Activated T-cell treated with anti-CD3 and anti-CD28 coated beads, Interleukin-2, amount 50 U/mL, for 4 hours (primary cell): Measurements from ENCODE around the gene SF3B3. TPM values are rescaled to one million over a fixed set of nuclear protein-coding genes. Genes with fewer than 3 reads are reported as not detected.
"Not testable (repeated sequence)": the region's sequence is repeated elsewhere in the genome, so short reads cannot be mapped to it uniquely, and the experiment has no call there.

Experiments
- ATAC-seq, 2 donors: fragments of 200-7000 bp; cut with Tn5 transposase; one replicate each; pipeline ENCODE4 v1.10.0; 2021
- DNase-seq: peaks from one replicate; pipeline ENCODE4 v3.0.0-alpha.2; 2020
- H3K27me3 Mint-ChIP-seq: one replicate; pipeline ENCODE4 v1.8.0; 2021; ENCODE audit warnings: low read depth, mixed read lengths
- H3K36me3 Mint-ChIP-seq: one replicate; pipeline ENCODE4 v1.8.0; 2022; ENCODE audit warnings: mixed read lengths; ENCODE audit not compliant: insufficient read depth
- H3K4me1 Mint-ChIP-seq: one replicate; pipeline ENCODE4 v1.8.0; 2021; ENCODE audit warnings: low read depth, mixed read lengths
- H3K4me3 Mint-ChIP-seq: one replicate; pipeline ENCODE4 v1.8.0; 2021; ENCODE audit warnings: mild to moderate bottlenecking, moderate library complexity, mixed read lengths
- H3K9me3 Mint-ChIP-seq: one replicate; pipeline ENCODE4 v1.8.0; 2021; ENCODE audit warnings: mixed read lengths
- total RNA-seq, 3 donors: library from RNA; stranded (reverse); gene quantifications; one replicate each; pipeline ENCODE4 v1.2.1, GENCODE V29; 2021

The SF3B3 gene
- total RNA-seq, 3 donors from 2014 or later, result 647 to 745 (median 710) TPM

- Mint-ChIP-seq H3K27me3 (no peaks in the 10 kb centered on the region), H3K36me3 (peaks cover 3% of the 10 kb centered on the region), H3K4me3 (no peak overlapping the region), H3K4me1 (peaks cover 6% of the 10 kb centered on the region), H3K9me3 (no peaks in the 10 kb centered on the region)
- DNase-seq (no peak), ATAC-seq (peak in 1 of 2 donors; percentile 20)
These were observed 56.3 kb downstream of the SF3B3 start for GRCh38 chr16:70579648-70580630.

- Mint-ChIP-seq H3K4me1 (no peaks in the 10 kb centered on the region), H3K9me3 (no peaks in the 10 kb centered on the region), H3K27me3 (no peaks in the 10 kb centered on the region), H3K36me3 (no peaks in the 10 kb centered on the region), H3K4me3 (no peak overlapping the region)
- ATAC-seq (no peak), DNase-seq (no peak)
These were observed 58.8 kb downstream of the SF3B3 start for GRCh38 chr16:70582280-70582978.

GRCh38 chr16:70586731-70587130 lies 63.1 kb downstream of the SF3B3 start:
- Mint-ChIP-seq H3K9me3 (no peaks in the 10 kb centered on the region), H3K27me3 (no peaks in the 10 kb centered on the region), H3K4me1 (no peaks in the 10 kb centered on the region), H3K4me3 (no peak overlapping the region), H3K36me3 (no peaks in the 10 kb centered on the region)
- DNase-seq (no peak), ATAC-seq (no peak)

- Mint-ChIP-seq H3K4me1 (no peaks in the 10 kb centered on the region), H3K9me3 (no peaks in the 10 kb centered on the region), H3K27me3 (no peaks in the 10 kb centered on the region), H3K36me3 (no peaks in the 10 kb centered on the region), H3K4me3 (no peak overlapping the region)
- ATAC-seq (no peak), DNase-seq (no peak)
These were observed 64.9 kb downstream of the SF3B3 start for GRCh38 chr16:70588565-70588964.

DNA sequence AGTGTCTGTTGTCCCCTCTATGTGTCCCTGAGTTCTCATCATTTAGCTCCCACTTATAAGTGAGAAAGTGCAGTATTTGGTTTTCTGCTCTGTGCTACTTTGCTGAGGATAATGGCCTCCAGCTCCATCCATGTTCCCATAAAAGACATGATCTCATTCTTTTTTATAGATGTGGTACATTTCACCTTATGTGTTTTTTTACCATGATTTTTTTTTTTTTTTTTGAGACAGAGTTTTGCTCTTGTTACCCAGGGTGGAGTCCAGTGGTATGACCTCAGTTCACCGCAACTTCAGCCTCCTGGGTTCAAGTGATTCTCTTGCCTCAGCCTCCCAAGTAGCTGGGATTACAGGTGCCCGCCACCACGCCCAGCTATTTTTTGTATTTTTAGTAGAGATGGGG lies 65.8 kb downstream of the SF3B3 start:
- DNase-seq, ATAC-seq, H3K4me1 Mint-ChIP-seq, H3K27me3 Mint-ChIP-seq, H3K4me3 Mint-ChIP-seq, H3K36me3 Mint-ChIP-seq, H3K9me3 Mint-ChIP-seq: not testable (repeated sequence)

DNA sequence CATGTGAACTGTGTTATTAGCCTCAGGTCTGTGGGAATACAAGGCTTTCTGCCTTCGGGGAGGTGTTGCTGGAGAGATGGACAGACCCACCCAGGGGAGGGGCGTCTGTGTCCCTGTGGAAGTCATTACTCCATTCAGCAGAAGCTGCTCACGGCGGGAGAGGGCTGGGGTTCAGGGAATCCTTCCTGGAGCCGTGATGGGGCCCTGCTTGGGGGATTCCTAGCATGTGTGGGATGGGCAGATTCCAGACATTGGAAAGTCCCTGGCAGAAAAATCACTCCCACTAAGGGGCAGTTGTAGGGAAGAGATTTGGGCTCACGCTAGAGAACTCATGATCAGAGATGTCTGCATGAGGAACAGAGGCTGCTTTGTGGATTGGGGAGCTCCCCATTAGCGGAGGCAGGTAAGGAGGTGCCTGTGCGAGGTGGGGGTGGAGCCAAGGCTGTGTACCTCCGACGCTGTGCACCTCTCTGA lies 66.4 kb downstream of the SF3B3 start:
- DNase-seq (no peak), ATAC-seq (no peak)
- H3K4me1 Mint-ChIP-seq, result no peaks in the 10 kb centered on the region
- H3K9me3 Mint-ChIP-seq, result no peaks in the 10 kb centered on the region
- no peaks in the 10 kb centered on the region for H3K36me3 Mint-ChIP-seq
- H3K27me3 Mint-ChIP-seq, result no peaks in the 10 kb centered on the region
- no peak overlapping the region for H3K4me3 Mint-ChIP-seq

DNA sequence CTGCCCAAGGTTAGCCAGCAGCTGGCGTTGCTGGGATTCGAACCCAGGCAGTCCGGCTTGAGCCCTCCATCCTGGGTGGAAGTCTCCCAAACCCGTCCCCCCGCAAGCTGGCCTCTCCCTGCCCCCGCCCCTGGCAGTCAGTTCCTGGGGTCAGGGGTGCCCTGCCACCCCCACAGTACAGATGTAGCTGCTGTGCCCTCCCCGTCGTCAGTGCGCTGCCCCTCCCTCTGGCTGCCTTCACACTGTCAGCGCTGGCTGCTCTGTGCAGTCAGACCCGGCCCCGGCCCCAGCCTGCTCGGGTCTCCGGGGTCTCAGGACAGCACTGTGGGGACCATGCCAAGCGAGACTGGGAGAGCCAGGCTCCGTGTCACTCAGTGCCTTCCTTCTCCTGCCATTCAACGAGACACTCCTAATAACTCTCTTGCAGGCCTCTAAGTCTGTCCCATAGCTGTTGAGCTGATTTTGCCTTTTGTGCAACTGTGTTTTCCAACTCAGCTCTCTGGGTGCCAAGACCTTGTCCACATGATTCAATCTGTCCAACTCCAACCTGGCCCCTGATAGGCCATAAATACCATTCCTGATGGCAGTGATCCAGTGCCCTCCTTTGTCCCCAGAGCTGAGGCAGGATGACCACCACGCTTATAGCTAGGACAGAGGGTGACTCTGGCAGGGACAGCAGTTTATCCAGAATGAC lies 67.3 kb downstream of the SF3B3 start:
- no peak overlapping the region for H3K4me3 Mint-ChIP-seq
- ATAC-seq, result no peak
- no peak for DNase-seq

GRCh38 chr16:70591615-70592014 lies 68.0 kb downstream of the SF3B3 start:
- no peaks in the 10 kb centered on the region for H3K36me3 Mint-ChIP-seq
- H3K4me3 Mint-ChIP-seq, result no peak overlapping the region
- DNase-seq, result no peak
- H3K9me3 Mint-ChIP-seq, result no peaks in the 10 kb centered on the region
- no peak for ATAC-seq
- H3K27me3 Mint-ChIP-seq, result no peaks in the 10 kb centered on the region
- H3K4me1 Mint-ChIP-seq, result no peaks in the 10 kb centered on the region

More for the DNA sequence above, 67.3 kb downstream of the SF3B3 start:
- Mint-ChIP-seq H3K27me3 (no peaks in the 10 kb centered on the region), H3K4me1 (no peaks in the 10 kb centered on the region), H3K9me3 (no peaks in the 10 kb centered on the region), H3K36me3 (no peaks in the 10 kb centered on the region)

- DNase-seq (no peak), ATAC-seq (no peak)
- no peaks in the 10 kb centered on the region for H3K36me3 Mint-ChIP-seq
- no peaks in the 10 kb centered on the region for H3K27me3 Mint-ChIP-seq
- H3K4me1 Mint-ChIP-seq, result no peaks in the 10 kb centered on the region
- H3K9me3 Mint-ChIP-seq, result no peaks in the 10 kb centered on the region
- no peak overlapping the region for H3K4me3 Mint-ChIP-seq
These were observed 68.5 kb downstream of the SF3B3 start for GRCh38 chr16:70592106-70592571.

DNA sequence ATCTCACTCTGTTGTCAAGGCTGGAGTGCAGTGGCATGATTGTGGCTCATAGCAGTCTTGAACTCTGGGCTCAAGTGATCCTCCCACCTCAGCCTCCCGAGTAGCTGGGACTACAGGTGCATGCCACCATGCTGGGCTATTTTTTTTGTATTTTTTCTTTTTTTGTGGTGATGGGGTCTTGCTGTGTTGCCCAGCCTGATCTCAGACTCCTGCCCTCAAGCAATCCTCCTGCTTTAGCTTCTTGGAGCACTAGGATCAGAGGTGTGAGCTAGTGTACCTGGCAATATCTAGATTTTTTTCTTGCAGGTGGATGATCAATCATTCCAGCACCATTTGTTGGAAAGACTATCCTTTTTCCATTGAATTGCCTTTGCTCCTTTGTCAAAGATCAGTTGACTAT lies 69.9 kb downstream of the SF3B3 start:
- Mint-ChIP-seq H3K27me3 (no peaks in the 10 kb centered on the region), H3K36me3 (no peaks in the 10 kb centered on the region), H3K4me3 (no peak overlapping the region), H3K4me1 (no peaks in the 10 kb centered on the region), H3K9me3 (no peaks in the 10 kb centered on the region)
- ATAC-seq, result no peak
- DNase-seq, result no peak

DNA sequence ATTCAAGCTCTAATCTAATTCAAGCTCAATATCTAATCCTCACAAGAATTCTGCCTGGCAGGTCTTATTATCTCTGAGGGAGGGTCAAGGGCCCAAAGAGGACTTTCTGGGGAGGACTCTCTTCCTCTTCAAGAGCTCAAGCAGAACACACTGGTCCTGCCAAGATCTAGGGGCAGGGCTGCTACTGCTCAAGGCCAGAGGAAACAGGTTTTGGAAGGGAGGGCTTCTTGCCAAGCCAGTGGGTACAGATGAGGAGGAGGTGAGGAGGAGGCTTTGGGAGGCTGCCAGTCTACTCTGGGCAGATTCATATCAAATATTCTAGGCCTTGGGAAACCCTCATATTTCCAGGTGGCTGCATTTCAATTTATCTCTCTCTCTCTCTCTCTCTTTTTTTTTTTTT lies 71.0 kb downstream of the SF3B3 start:
- no peaks in the 10 kb centered on the region for H3K4me1 Mint-ChIP-seq
- H3K4me3 Mint-ChIP-seq, result no peak overlapping the region
- H3K27me3 Mint-ChIP-seq, result no peaks in the 10 kb centered on the region
- H3K36me3 Mint-ChIP-seq, result no peaks in the 10 kb centered on the region
- ATAC-seq, result no peak
- DNase-seq, result no peak
- H3K9me3 Mint-ChIP-seq, result no peaks in the 10 kb centered on the region

- ATAC-seq (no peak), DNase-seq (no peak)
- no peaks in the 10 kb centered on the region for H3K36me3 Mint-ChIP-seq
- no peak overlapping the region for H3K4me3 Mint-ChIP-seq
- no peaks in the 10 kb centered on the region for H3K4me1 Mint-ChIP-seq
- H3K9me3 Mint-ChIP-seq, result no peaks in the 10 kb centered on the region
- H3K27me3 Mint-ChIP-seq, result no peaks in the 10 kb centered on the region
These were observed 73.7 kb downstream of the SF3B3 start for GRCh38 chr16:70597135-70597835.

- Mint-ChIP-seq H3K4me1 (no peaks in the 10 kb centered on the region), H3K9me3 (no peaks in the 10 kb centered on the region), H3K27me3 (no peaks in the 10 kb centered on the region), H3K4me3 (no peak overlapping the region), H3K36me3 (no peaks in the 10 kb centered on the region)
- DNase-seq (no peak), ATAC-seq (no peak)
These were observed 75.4 kb downstream of the SF3B3 start for GRCh38 chr16:70598937-70599503.
